Inferior parietal cortex (tissue), 1 donor: Measurements from ENCODE around the gene AGBL2.
A peak's percentile ranks its signal among the peaks of the same experiment; 100 is the strongest.
"Not testable (repeated sequence)": the region's sequence is repeated elsewhere in the genome, so short reads cannot be mapped to it uniquely, and the experiment has no call there.

Experiments used
- DNase-seq: peaks from one replicate; pipeline ENCODE4 v3.0.0-alpha.2; 2016; ENCODE audit errors: extremely low spot score

Gene AGBL2

DNA sequence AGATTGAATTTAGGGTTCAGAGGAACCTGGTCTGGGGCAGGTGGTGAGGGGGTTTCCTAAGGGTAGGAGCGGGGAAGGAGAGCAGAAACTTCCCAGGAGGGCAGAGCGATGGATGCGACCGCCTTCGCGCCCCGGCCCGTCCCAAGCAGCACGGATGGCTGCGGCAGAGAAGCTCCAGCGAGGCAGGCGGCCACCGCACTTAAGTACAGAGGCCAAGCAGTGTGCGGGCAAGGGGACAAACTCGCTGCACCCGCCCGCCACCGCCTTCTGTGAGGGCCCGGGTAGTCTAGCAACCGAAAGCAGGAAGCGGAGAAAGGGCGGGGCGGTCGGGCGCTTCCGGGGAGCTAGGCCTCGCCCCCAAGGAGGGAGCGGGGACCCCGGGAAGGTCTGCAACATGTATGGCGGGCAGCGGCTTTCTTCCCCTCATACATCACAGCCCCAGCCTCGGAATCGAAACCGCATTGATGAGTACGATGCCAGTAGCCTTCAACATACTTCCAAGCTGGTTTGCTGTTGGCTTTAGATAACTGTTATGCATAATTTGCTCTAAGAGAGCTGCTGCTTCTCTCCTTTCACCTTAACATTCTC is at the start of gene AGBL2:
AGBL2 (minus strand) TSS at position 288 of the 588 bp plus-strand sequence. CDS start 719 bp downstream, outside the sequence.
- DNase-seq = peak; percentile 39

GRCh38 chr11:47759291-47759690 is 44.1 kb upstream of the AGBL2 start:
- DNase-seq = not testable (repeated sequence)

- DNase-seq = no peak
These were observed 41.0 kb upstream of the AGBL2 start for GRCh38 chr11:47756208-47756607.

DNA sequence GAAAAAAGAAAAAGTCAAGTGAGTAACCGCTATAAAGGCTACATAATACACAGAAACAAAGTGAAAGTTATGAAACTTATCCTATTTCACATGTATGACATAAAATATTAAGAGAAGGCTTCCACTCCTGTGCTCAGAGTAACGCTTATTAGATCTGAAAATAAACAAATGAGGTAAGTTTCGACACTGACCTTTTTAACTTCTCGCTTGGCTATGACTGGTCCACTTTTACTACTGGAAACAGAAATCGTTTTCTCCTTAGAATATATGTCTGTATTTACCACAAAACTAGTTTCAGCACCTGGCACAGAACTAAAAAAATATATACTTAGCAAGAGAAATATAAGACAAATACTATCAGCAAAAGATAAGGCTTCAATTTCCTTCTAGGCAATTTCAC is 35.6 kb upstream of the AGBL2 start:
- no peak for DNase-seq

- not testable (repeated sequence) for DNase-seq
These were observed 27.3 kb upstream of the AGBL2 start for GRCh38 chr11:47742494-47742893.

DNA sequence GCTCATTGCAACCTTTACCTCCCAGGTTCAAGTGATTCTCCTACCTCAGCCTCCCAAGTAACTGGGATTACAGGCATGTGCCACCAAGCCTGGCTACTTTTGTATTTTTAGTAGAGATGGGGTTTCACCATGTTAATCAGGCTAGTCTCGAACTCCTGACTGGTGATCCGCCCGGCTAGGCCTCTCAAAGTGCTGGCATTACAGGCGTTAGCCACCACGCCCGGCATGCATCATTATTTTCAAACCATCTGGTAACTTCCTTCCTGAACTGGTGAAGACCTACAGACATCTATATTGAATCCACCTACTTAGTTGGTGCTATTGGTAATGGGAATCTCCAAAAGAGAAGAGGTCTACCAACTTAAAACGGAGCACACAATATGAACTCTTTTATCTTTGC is 22.6 kb upstream of the AGBL2 start:
- not testable (repeated sequence) for DNase-seq

GRCh38 chr11:47732271-47732670 is 17.1 kb upstream of the AGBL2 start:
- no peak for DNase-seq

GRCh38 chr11:47731475-47731874 is 16.3 kb upstream of the AGBL2 start:
- DNase-seq = no peak

DNA sequence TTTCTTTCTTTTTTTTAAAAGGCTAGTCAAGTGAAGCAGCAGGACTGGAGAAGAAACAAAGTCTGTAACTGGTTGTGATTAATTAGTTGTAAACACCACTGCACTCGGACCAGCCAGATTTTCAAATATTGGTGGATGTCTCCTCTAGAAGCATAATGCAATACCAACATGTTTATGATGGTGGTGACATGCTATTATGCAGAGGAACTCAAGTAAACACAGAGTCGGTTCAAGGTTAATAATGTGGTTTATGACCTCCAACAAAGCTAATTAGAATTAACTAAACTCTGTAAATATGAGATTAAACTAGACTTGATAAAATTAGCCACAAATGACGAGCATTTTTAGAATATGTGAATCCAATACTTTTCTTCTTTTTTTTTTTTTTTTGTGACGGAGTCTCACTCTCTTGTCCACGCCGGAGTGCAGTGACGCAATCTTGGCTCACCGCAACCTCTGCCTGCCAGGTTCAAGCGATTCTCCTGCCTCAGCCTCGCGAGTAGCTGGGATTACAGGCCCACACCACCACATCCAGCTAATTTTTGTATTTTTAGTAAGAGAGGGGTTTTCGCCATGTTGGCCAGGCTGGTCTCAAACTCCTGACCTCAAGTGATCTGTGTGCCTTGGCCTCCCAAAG is 11.8 kb upstream of the AGBL2 start:
- no peak for DNase-seq

GRCh38 chr11:47726118-47726442 is 10.9 kb upstream of the AGBL2 start:
- DNase-seq = no peak

DNA sequence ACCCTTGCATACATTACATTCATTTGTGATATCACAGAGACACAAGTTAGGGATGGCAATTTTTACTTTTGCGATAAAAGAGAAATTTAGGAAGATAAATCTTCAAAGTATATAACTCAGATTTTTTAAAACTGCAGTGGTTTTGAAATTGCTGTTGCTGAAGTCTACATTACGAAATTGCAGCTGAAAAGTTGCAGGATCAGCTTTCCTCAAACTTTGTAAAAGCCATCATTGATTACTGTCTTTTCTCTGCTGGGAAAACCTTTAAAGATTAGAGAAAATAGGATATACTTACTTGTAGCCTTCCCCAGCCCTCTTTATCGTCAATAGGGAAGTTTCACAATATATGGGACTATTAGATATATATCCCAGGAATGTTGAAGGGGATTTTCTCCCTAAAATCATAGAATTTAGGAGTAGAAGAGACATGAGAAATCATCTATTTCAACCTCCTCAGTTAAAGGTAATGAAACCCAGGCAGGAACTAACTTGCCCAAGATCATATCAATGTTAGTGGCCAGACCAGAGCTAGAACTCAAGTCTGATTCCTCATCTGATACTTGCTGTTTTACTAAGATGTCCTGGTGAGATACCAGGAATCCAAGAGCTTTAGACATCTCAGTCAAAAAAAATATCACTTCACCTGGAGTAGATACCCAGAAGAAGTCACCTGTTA is 10.4 kb upstream of the AGBL2 start:
- no peak for DNase-seq

- DNase-seq = no peak
These were observed 9.0 kb upstream of the AGBL2 start for GRCh38 chr11:47724041-47724729.

- DNase-seq = no peak
These were observed 7.9 kb upstream of the AGBL2 start for GRCh38 chr11:47723041-47723440.

DNA sequence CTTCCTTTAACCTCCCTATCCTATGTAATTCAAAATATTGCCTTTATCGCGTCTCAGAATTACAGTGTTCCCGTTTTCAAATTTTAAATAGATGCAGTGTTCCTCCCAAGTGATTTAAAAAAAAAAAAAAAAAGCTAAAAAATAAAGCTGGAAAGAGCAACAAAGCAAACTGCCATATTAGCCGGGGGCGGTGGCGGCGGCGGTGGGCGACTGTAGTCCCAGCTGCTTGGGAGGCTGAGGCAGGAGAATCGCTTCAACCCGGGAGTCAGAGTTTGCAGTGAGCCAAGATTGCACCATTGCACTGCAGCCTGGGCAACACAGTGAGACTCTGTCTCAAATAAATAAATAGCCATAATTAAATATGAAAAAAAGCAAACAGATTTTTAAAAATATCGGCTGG is 5.5 kb upstream of the AGBL2 start:
- no peak for DNase-seq

DNA sequence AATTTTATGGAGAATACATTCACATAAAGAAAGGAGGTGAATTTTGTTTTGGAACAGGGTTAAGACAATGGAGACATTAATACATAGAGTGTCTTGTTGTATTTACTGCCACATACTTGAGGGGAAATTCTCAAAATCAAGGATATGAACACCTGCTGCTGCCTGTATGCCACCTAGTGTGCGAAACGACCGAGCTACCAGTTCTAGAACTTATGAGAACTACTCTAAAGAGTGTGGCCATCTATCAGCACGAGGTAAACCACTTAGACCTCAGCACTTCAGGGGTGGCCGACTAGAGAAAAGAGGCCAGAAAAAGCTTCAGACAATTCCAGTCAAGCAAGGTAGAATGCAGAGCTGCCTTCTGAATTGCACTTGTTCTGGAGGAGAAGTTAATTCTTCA is 1.5 kb upstream of the AGBL2 start:
- no peak for DNase-seq

- no peak for DNase-seq
These were observed 551 bp downstream of the AGBL2 start for GRCh38 chr11:47714554-47715081.

GRCh38 chr11:47711816-47712215 is 3.4 kb downstream of the AGBL2 start:
- DNase-seq = no peak

DNA sequence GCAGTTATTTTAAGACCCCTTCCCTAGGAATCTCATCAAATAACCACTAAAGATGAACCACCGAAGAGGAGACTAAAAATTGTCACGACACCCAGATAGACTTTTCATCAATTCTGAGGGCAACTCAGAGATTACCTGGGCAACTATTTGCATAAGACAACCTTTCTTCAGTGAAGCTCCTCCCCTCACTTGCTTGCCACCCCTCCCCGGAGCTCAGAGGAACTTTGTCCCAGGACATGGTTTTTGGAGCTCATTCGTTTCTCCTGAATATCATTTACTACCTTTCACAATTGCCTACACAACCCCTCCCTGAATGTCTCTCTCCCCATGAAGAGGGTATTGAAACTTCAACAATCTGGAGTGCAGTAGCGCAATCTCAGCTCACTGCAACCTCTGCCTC is 3.9 kb downstream of the AGBL2 start:
- no peak for DNase-seq

DNA sequence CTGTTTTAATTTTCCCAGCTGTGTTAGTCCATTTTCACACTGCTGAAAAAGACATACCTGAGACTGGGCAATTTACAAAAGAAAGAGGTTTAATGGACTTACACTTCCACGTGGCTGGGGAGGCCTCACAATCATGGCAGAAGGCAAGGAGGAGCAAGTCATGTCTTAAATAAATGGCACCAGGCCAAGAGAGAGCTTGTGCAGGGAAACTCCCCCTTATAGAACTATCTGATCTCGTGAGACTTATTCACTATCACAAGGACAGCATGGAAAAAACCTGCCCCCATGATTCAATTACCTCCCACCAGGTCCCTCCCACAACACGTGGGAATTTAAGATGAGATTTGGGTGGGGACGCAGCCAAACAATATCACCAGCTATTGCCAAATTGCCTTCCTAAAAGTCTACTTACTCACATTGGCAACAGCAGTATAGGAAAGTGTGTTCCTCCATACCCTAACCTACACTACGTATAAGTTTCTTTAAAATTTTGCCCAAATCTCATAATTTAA is 7.8 kb downstream of the AGBL2 start:
- not testable (repeated sequence) for DNase-seq

GRCh38 chr11:47705721-47706120 is 9.4 kb downstream of the AGBL2 start:
- no peak for DNase-seq

- no peak for DNase-seq
These were observed 23.2 kb downstream of the AGBL2 start for GRCh38 chr11:47691979-47692378.

DNA sequence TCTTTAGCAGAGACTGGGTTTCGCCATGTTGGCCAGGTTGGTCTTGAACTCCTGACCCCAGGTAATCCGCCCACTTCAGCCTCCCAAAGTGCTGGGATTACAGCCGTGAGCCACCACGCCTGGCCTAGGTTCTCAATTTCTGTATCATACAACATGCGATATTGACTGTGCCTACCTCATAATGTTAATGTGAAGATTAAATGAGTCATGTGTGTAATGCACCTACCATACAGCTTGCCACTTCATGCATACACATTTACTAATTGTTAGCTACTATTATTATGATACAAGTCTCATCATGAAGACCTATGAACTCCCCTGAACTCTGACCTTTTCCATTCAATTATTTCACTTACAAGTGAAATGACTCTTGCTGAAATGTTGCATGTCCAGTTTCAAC is 25.7 kb downstream of the AGBL2 start:
- DNase-seq = no peak
